ENCODE measurements around the gene SH2D2A.

Gene SH2D2A

GRCh38 chr1:156816561-156817328, at the start of gene SH2D2A:
TSS of gene SH2D2A (minus strand) at chr1:156816848. CDS start at chr1:156816708, 140 bp downstream.
- DNase-seq: peak; percentile 96

DNA sequence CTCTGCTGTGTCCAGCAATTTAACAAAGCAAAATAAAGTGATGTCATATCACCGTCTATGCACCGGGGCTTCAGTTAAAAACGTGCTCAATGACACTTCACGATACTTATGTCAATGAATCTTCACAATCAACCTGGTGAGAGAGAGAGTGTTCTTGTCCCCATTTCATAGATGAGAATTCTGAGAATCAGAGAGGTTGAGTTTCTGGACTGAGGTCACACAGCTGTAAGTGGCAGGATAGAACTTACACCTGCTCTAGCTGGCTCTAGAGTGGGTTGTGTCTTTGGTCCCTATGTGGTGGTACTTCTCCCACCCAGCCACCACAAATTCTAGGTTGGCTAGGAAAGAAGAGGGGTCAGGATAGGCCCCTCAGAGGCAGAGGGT, 49.2 kb upstream of the SH2D2A start:
- DNase-seq: no peak

- DNase-seq: no peak
These were observed 48.6 kb upstream of the SH2D2A start for GRCh38 chr1:156865258-156865657.

DNA sequence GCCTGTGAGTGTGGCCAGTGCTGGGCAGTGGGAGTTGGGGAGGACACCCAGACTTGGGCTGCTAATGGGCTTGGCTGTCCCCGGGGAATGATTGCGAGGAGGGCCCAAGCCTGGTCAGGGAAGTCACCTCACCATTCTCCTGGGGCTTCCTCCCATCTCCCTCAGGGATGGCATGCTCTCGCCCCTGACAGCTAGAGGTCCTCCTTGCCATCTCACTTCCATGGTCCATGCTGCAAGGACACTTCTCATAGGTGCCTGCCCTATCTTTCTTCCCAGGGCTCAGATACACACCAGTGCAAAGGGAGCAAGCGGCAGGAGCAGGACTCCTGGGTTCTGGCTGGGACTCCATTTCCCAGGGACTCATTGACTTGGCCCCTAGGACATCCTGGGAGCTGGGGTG, 48.1 kb upstream of the SH2D2A start:
- DNase-seq: no peak

GRCh38 chr1:156863631-156864030, 47.0 kb upstream of the SH2D2A start:
- no peak for DNase-seq

GRCh38 chr1:156862997-156863599, 46.5 kb upstream of the SH2D2A start:
- no peak for DNase-seq

DNA sequence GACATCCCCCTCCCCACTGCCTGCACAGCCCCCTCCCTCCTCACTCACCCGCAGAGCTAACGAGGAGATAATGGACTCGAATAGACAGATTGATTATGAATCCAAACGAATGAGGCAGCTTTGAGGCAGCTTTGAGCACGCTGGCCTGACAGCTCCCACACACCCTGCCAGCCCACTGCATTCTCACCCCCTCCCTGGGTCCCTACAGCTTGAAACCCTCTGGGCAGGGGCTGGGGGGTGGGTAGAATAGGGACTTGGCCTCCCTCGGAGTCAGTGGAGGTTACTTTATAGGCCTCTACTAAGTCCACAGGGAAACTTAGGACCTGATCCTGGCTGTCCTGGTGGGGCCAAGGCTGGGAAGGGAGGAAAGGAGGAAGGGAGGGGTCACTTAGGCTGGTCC, 45.9 kb upstream of the SH2D2A start:
- no peak for DNase-seq

DNA sequence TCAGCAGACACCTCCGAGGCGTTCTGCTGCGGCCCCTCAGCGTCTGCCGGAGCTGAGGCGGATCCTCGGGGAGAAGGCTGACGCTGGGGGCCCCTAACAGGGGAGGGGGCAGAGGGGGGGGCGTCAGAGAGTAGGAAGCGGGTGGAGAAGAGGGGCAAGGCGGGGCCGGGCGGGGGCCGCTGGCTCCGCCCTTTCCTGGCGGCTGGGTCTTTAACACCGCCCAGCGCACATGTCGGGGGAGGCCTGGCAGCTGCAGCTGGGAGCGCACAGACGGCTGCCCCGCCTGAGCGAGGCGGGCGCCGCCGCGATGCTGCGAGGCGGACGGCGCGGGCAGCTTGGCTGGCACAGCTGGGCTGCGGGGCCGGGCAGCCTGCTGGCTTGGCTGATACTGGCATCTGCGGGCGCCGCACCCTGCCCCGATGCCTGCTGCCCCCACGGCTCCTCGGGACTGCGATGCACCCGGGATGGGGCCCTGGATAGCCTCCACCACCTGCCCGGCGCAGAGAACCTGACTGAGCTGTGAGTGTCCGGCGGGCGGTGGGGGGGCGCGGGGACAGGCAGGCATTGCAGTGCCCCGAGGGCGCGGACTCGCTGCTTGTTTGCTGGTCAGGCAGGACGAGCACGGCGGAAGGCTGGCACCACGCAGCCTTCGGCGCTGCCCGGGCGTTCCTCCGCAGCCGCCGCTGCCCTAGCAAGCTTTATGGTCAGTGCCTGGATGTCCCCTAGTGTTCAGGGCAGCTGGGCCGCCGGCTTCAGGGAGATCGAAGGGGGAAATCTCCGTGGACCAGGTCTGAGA, 44.2 kb upstream of the SH2D2A start, which contains the start of gene NTRK1:
TSS of gene NTRK1 (plus strand) at position 238 of the 796 bp plus-strand sequence. CDS start at position 308, 70 bp downstream.
- peak; percentile 57 for DNase-seq

- peak; percentile 44 for DNase-seq
These were observed 43.5 kb upstream of the SH2D2A start for GRCh38 chr1:156860113-156860627.

DNA sequence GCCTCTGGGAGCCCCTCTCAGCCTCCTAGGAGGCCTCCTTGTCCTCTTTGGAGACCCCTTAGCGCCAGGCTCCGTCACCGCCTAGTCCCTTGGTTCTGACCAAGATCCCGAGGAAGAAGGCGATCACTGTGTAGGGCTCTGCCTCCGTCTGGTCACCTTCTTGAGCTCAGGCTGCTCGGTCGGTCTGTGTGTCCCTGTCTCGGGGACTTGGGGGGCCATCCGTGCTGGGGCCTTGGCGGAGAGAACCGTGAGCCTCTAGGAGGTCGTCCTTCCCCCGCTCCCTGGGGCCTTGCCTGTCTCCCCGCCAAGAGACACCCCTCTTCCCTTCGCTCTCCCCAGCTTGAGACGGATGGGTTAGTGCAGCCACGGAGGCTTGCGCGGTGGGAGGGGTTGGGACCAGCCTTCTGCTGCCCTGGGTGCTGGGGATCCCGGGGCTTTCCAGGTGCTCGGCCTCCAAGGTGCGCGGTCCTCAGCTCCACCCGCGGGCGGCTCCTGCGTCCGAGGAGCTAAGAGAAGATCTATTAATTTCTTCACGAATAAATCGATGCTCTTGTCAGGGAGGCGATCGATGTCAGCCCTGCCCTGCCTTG, 43.0 kb upstream of the SH2D2A start:
- no peak for DNase-seq

DNA sequence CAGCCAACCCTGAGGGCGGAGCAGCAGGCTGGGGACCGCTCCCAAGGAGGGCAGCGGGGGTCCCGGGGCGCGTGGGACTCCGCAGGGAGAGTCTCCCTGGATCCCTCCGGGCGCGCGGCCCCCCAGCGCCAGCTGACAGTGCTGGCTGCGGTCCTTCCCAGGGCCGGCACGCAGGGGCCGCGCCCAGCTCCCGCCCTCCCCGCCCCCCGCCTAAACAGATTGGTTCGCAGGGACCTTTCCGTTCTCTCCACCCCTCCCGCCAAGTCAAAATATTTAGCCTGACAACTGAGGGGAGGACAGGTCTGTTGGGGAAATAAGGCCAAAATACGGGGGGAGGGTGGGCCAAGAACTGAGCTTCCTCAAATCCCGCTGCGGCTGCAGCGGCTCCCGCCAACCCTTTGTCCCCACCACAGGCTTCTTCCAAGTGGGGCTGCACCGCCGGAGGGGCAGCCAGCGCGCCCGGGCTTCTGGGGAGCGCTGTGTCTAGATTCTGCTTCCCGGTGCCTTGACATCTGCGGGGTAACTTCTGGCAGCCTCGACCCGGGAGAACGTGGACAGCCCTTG, 42.4 kb upstream of the SH2D2A start, which contains the start of gene INSRR:
TSS of gene INSRR (minus strand) at position 159 of the 564 bp plus-strand sequence. CDS start 496 bp downstream, outside the sequence.
- DNase-seq: no peak

GRCh38 chr1:156858555-156858956, 41.9 kb upstream of the SH2D2A start:
- no peak for DNase-seq

DNA sequence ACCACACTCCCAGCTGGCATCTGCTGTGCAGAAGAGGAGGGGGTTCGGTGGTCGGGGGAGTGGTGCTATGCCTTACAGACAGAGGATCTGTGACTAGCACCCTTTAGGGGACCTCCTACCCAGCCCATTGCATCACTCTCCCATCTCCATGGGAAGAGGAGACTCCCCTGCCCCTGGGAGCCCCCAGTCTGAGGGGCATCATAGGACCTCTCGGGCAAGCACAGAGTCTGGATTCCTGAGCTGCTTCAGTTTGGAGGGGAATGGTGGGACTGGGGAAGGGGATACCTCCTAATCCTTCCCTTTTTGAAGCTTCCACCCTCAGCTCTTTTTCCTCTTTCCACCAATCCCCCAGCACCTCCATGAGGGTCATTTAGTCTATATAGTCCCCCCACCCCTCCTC, 40.9 kb upstream of the SH2D2A start:
- DNase-seq: no peak

- DNase-seq: no peak
These were observed 39.7 kb upstream of the SH2D2A start for GRCh38 chr1:156856282-156856785.

DNA sequence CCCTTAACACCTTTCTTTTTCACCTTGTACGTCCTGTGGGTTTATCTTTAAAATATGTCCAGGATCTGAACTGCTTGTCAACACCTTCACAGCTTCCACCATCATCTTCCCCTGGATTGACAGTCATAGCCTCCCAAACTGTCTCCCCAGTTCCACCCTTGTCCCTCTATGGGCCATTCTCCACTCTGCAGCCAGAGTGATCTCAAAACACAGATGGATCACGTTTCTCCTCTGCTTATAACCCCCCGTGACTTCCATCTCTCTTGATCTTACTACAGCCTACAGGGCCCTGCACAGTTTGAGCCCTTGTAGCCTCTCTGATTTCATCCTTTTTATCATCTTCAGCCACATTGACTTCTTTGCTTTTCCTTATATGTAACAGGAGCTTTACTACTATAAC, 38.0 kb upstream of the SH2D2A start:
- no peak for DNase-seq

- no peak for DNase-seq
These were observed 37.1 kb upstream of the SH2D2A start for GRCh38 chr1:156853761-156854160.

GRCh38 chr1:156852418-156852874, 35.8 kb upstream of the SH2D2A start:
- DNase-seq: no peak

DNA sequence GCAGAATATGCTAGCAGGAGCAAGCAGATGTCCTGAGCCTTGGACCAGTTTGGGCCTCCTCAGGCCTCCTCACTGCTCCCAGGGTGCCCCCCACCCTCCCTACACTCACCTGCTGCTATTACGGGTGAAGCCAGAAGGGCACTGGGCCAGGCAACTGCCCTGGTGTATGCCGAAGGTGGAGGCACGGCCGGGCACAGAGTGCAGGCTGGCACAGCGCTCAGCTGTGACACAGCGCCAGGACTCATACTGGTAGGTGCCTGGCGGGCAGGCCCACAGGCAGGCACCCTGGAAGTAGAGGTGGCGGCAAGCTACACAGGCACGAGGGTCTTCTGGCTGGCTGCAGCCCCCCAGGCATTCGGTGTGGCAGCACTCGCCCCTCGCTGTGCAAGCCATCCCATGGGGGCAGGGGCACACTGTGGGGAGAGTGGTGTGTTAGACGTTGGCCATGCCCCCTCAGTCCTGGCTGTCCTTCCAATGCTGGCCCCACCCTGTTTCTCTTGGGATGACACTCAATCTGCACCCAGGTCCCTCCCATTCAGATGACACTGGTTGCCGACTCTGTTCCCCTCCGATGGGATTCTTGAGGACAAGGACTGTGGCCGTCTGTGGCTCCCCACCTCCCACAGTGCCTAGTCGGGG, 35.2 kb upstream of the SH2D2A start:
- no peak for DNase-seq

- DNase-seq: no peak
These were observed 32.5 kb upstream of the SH2D2A start for GRCh38 chr1:156849151-156849496.

- DNase-seq: peak; percentile 79
These were observed 32.0 kb upstream of the SH2D2A start for GRCh38 chr1:156848461-156849150.

Measured in CD4-positive, alpha-beta T cell treated with Interferon gamma for 1 hour (primary cell).